ENCODE results near the gene BCL2.

The BCL2 gene

DNA sequence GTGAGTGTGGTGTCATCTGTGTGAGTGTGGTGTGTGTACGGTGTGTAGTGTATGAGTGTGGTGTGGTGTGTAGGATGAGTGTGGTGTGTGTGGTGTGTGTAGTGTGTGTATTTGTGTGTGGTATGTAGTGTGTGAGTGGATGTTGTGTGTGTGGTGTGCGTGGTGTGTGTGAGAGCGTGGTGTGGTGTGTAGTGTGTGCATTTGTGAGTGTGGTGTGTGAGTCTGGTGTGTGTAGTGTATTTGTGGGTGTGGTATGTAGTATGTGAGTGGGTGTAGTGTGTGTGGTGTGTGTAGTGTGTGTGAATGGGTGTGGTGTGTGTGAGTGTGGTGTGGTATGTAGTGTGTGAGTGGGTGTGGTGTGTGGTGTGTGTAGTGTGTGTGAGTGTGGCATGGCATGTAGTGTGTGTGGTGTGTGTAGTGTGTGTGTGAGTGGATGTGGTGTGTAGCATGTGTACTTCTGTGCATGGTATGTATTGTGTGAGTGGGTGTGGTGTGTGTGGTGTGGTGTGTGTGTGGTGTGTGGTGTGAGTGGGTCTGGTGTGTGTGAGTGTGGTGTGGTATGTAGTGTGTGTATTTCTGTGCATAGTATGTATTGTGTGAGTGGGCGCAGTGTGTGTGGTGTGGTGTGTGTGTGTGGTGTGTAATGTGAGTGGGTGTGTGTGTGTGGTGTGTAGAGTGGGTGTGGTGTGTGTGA is 227.8 kb downstream of the BCL2 start:
- no peak for DNase-seq (ENCODE audit: low spot score)
- no peak for TF ChIP-seq CTCF (conservative IDR thresholded peaks at IDR 0.05; ENCODE audit: low read depth)
- CTCF ChIA-PET: no interaction called here
- no peak overlapping the region for H3K27ac ChIP-seq
- POLR2A ChIA-PET (ENCODE audit: low non-redundant PET): no interaction called here

DNA sequence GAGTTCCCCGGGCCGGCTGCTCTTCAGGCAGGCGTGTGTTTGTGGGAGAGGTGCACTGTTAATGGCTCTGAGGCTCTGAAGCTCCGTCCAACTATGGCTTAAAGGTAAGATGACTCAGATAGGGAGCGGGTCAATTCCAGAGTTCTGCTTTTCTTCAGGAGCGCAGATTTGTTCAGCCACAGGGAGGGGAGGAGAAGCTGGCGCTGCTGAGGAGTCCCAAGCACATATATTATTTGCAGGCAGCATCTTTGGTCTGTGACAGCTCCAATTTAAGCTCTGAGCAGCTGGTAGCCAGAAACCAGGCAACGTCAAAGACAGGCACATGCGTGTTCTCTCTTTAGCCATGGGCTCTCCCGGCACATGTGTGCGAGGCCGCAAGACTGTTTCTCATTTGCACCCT is 229.2 kb downstream of the BCL2 start:
- no peak for TF ChIP-seq CTCF (conservative IDR thresholded peaks at IDR 0.05; ENCODE audit: low read depth)
- ChIA-PET POLR2A (ENCODE audit: low non-redundant PET) (no interaction called here), CTCF (no interaction called here)
- no peak for DNase-seq (ENCODE audit: low spot score)
- H3K27ac ChIP-seq: no peak overlapping the region

DNA sequence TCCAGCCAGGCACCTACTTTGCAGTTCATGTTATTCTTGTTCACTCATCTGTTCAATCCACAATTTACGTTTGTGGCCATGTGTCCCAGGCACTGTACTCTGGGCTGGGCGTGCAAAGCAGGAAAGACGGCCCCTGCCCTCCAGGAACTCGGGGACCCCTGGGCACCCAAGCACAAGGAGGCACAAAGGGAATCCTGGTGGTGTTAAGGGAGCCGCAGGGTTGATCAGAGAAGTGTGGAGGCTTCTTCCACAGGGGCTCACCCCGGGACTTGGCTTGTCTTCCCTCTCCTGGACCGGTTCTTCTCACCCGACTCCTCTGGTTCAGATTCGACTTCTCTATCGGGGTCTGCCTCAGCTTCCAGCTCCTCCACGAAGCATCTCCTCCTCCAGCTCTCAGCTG is 230.5 kb downstream of the BCL2 start:
- DNase-seq (ENCODE audit: low spot score): no peak
- no peak overlapping the region for H3K27ac ChIP-seq
- CTCF ChIA-PET: no interaction called here
- POLR2A ChIA-PET (ENCODE audit: low non-redundant PET): no interaction called here
- TF ChIP-seq CTCF (conservative IDR thresholded peaks at IDR 0.05; ENCODE audit: low read depth): no peak

GRCh38 chr18:63088262-63088661 is 231.3 kb downstream of the BCL2 start:
- POLR2A ChIA-PET (ENCODE audit: low non-redundant PET): no interaction called here
- CTCF ChIA-PET: interaction anchor here (0.5 kb wide), 1 partner anchor 502 kb away, joined by 3 read pairs; no protein-coding TSS in a partner anchor
- no peak overlapping the region for H3K27ac ChIP-seq
- no peak for TF ChIP-seq CTCF (conservative IDR thresholded peaks at IDR 0.05; ENCODE audit: low read depth)
- DNase-seq (ENCODE audit: low spot score): no peak

GRCh38 chr18:63087421-63088230 is 231.9 kb downstream of the BCL2 start:
- no peak for TF ChIP-seq CTCF (conservative IDR thresholded peaks at IDR 0.05; ENCODE audit: low read depth)
- POLR2A ChIA-PET (ENCODE audit: low non-redundant PET): no interaction called here
- no peak overlapping the region for H3K27ac ChIP-seq
- no peak for DNase-seq (ENCODE audit: low spot score)
- CTCF ChIA-PET: no interaction called here

GRCh38 chr18:63085611-63086010 is 234.0 kb downstream of the BCL2 start:
- no peak for DNase-seq (ENCODE audit: low spot score)
- no peak for TF ChIP-seq CTCF (conservative IDR thresholded peaks at IDR 0.05; ENCODE audit: low read depth)
- H3K27ac ChIP-seq: no peak overlapping the region
- POLR2A ChIA-PET (ENCODE audit: low non-redundant PET): no interaction called here
- CTCF ChIA-PET: no interaction called here

All from RWPE1 (cell line).